Chondrocyte (in vitro differentiated cells): ENCODE results near the gene SHLD2. TPM values are rescaled to one million over a fixed set of nuclear protein-coding genes. Genes with fewer than 3 reads are reported as not detected.
A peak's percentile ranks its signal among the peaks of the same experiment; 100 is the strongest.
"Not testable (repeated sequence)": the region's sequence is repeated elsewhere in the genome, so short reads cannot be mapped to it uniquely, and the experiment has no call there.

Source experiments
- DNase-seq: peaks from one replicate; pipeline ENCODE4 v3.0.0; 2021; ENCODE audit warnings: mixed read lengths, low spot score
- H3K27ac Mint-ChIP-seq: one replicate; pipeline ENCODE4 v1.8.0; 2021; ENCODE audit warnings: mild to moderate bottlenecking, moderate library complexity, mixed read lengths; ENCODE audit not compliant: unreplicated experiment
- H3K27me3 Mint-ChIP-seq: 2 replicates; pipeline ENCODE4 v1.8.0; 2021; ENCODE audit warnings: low read depth, mixed read lengths
- H3K36me3 Mint-ChIP-seq: 2 replicates; pipeline ENCODE4 v1.8.0; 2021; ENCODE audit warnings: low read depth, mixed read lengths
- H3K4me1 Mint-ChIP-seq: 2 replicates; pipeline ENCODE4 v1.8.0; 2021; ENCODE audit warnings: low read depth, mild to moderate bottlenecking, mixed read lengths
- H3K4me3 Mint-ChIP-seq: one replicate; pipeline ENCODE4 v1.8.0; 2021; ENCODE audit warnings: mild to moderate bottlenecking, moderate library complexity, mixed read lengths; ENCODE audit not compliant: unreplicated experiment
- H3K9me3 Mint-ChIP-seq: 2 replicates; pipeline ENCODE4 v1.8.0; 2021; ENCODE audit warnings: low read depth, mixed read lengths
- total RNA-seq: library from RNA; stranded (reverse); gene quantifications from 3 replicates; pipeline ENCODE4 v1.2.1, GENCODE V29; 2021
- TF ChIP-seq, protein P1 (sequence below): fragments of 200-600 bp; sonication (generic); IDR thresholded peaks from 2 replicates; pipeline ENCODE4 v1.5.0; 2021; ENCODE audit warnings: antibody characterized with exemption, mild to moderate bottlenecking, moderate library complexity

The SHLD2 gene
- total RNA-seq, 1 donor from 2014 or later, result 29.2 TPM

- H3K9me3 Mint-ChIP-seq, result no peaks in the 10 kb centered on the region
Observed at GRCh38 chr10:87066178-87066577, 28.8 kb upstream of the SHLD2 start.

GRCh38 chr10:87066865-87067264 is 28.1 kb upstream of the SHLD2 start:
- peaks cover 41% of the 10 kb centered on the region for H3K36me3 Mint-ChIP-seq
- no peaks in the 10 kb centered on the region for H3K27me3 Mint-ChIP-seq
- H3K4me3 Mint-ChIP-seq, result no peak overlapping the region
- TF ChIP-seq, protein P1, sequence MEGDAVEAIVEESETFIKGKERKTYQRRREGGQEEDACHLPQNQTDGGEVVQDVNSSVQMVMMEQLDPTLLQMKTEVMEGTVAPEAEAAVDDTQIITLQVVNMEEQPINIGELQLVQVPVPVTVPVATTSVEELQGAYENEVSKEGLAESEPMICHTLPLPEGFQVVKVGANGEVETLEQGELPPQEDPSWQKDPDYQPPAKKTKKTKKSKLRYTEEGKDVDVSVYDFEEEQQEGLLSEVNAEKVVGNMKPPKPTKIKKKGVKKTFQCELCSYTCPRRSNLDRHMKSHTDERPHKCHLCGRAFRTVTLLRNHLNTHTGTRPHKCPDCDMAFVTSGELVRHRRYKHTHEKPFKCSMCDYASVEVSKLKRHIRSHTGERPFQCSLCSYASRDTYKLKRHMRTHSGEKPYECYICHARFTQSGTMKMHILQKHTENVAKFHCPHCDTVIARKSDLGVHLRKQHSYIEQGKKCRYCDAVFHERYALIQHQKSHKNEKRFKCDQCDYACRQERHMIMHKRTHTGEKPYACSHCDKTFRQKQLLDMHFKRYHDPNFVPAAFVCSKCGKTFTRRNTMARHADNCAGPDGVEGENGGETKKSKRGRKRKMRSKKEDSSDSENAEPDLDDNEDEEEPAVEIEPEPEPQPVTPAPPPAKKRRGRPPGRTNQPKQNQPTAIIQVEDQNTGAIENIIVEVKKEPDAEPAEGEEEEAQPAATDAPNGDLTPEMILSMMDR, result no peak
- no peak overlapping the region for H3K27ac Mint-ChIP-seq
- no peak for DNase-seq
- no peaks in the 10 kb centered on the region for H3K9me3 Mint-ChIP-seq
- H3K4me1 Mint-ChIP-seq, result no peaks in the 10 kb centered on the region

More at GRCh38 chr10:87066178-87066577, 28.8 kb upstream of the SHLD2 start:
- Mint-ChIP-seq H3K4me3 (no peak overlapping the region), H3K4me1 (no peaks in the 10 kb centered on the region), H3K27me3 (no peaks in the 10 kb centered on the region), H3K27ac (no peak overlapping the region), H3K36me3 (peaks cover 36% of the 10 kb centered on the region)
- TF ChIP-seq, protein P1, result no peak
- no peak for DNase-seq

DNA sequence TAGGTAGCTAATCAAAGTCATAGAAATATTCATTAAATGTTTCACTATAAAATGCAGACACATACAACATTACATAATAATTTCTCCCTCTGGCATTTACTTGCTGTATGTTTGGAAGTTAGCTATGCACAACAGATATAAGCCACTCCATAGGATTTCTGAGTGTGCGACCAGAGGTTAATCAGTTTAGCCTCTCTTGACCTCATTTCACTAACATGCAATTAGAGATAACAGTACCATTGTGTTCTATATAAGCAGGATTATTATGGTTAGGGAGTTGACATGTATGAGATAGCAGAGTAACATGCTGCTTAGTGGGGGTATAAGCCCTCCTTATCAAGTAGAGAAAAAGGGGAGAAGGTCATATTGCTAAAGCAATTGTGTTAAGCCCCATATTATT is 26.7 kb upstream of the SHLD2 start:
- DNase-seq, result no peak
- Mint-ChIP-seq H3K27me3 (no peaks in the 10 kb centered on the region), H3K9me3 (no peaks in the 10 kb centered on the region), H3K36me3 (peaks cover 48% of the 10 kb centered on the region), H3K4me1 (no peaks in the 10 kb centered on the region), H3K27ac (no peak overlapping the region), H3K4me3 (no peak overlapping the region)
- TF ChIP-seq, protein P1, result no peak

DNA sequence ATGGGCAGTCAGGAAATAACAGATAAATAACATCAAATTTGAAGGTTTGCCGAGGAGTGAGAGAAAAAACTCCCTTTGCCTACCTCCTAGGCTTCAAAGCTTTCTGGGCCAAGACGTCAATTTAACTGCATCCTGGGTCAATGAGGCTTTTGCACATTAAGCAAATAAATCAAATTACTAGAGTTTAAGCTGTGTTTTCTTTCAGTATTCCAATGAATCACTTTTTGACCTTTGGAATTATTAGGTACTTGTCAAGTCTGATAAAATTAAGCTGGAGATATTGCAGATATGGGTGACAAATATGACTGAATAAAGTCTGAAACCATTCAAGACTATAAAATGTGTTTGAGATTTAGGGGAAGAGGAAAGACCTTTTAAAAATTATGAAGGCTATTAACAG is 22.6 kb upstream of the SHLD2 start:
- H3K36me3 Mint-ChIP-seq, result peaks cover 27% of the 10 kb centered on the region
- H3K27me3 Mint-ChIP-seq, result no peaks in the 10 kb centered on the region
- DNase-seq, result no peak
- H3K4me1 Mint-ChIP-seq, result no peaks in the 10 kb centered on the region
- no peaks in the 10 kb centered on the region for H3K9me3 Mint-ChIP-seq
- TF ChIP-seq, protein P1, result no peak
- H3K27ac Mint-ChIP-seq, result no peak overlapping the region
- H3K4me3 Mint-ChIP-seq, result no peak overlapping the region

GRCh38 chr10:87076421-87076820 is 18.6 kb upstream of the SHLD2 start:
- H3K4me1 Mint-ChIP-seq, H3K9me3 Mint-ChIP-seq, H3K27ac Mint-ChIP-seq, DNase-seq, H3K27me3 Mint-ChIP-seq, H3K4me3 Mint-ChIP-seq: not testable (repeated sequence)
- H3K36me3 Mint-ChIP-seq, result peaks cover 15% of the 10 kb centered on the region

DNA sequence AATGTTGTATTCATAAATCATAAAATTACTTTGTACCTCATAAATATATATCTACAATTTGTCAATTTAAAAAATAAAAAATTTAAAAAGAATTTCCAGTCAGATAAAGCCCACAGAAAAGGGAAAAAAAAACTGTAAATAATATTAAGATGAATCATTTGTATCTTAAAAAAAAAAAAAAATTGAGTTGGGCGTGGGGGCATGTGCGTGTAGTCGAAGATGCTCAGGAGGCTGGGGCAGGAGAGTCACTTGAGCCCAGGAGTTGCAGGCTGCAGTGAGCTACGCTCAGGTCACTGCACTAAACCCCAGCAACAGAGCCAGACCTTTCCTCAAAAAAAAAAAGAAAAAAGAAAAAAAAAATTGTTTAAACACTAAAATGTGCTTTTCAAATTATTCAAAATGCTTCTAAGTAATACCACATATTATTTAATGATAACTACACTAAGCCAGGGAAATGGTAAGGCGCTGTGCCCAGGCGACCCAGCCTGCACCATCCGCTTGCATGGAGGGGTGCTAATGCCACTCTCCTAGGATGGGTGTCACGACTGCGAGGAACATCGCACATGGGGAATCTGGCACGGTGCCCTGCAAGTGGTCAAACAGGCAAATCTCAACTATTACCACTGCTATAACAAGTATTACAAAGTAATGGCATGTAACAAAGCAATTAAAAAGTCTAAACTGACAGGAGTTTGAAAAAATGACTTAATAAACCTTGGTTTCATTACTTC is 15.7 kb upstream of the SHLD2 start:
- H3K36me3 Mint-ChIP-seq, result no peaks in the 10 kb centered on the region
- H3K4me3 Mint-ChIP-seq, result no peak overlapping the region
- TF ChIP-seq, protein P1, result no peak
- H3K27ac Mint-ChIP-seq, result peak overlapping the region; percentile 4
- H3K27me3 Mint-ChIP-seq, result no peaks in the 10 kb centered on the region
- peaks cover 25% of the 10 kb centered on the region for H3K4me1 Mint-ChIP-seq
- no peaks in the 10 kb centered on the region for H3K9me3 Mint-ChIP-seq
- no peak for DNase-seq

DNA sequence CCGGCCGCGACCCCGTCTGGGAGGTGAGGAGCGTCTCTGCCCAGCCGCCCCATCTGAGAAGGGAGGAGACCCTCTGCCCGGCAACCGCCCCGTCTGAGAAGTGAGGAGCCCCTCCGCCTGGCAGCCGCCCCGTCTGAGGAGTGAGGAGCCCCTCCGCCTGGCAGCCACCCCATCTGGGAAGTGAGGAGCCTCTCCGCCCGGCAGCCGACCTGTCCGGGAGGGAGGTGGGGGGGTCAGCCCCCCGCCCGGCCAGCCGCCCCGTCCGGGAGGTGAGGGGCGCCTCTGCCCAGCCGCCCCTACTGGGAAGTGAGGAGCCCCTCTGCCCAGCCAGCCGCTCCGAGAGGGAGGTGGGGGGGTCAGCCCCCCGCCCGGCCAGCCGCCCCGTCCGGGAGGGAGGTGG is 14.4 kb upstream of the SHLD2 start:
- H3K27me3 Mint-ChIP-seq, DNase-seq, H3K9me3 Mint-ChIP-seq, H3K4me3 Mint-ChIP-seq, H3K36me3 Mint-ChIP-seq, H3K27ac Mint-ChIP-seq: not testable (repeated sequence)
- H3K4me1 Mint-ChIP-seq, result peaks cover 34% of the 10 kb centered on the region

- not testable (repeated sequence) for H3K9me3 Mint-ChIP-seq, DNase-seq, H3K36me3 Mint-ChIP-seq, H3K27me3 Mint-ChIP-seq, H3K4me3 Mint-ChIP-seq
- Mint-ChIP-seq H3K27ac (peak overlapping the region; percentile 98), H3K4me1 (peaks cover 37% of the 10 kb centered on the region)
Observed at GRCh38 chr10:87081574-87081973, 13.4 kb upstream of the SHLD2 start.
